Chondrocyte (in vitro differentiated cells): ENCODE results near the gene MBD4. TPM values are rescaled to one million over a fixed set of nuclear protein-coding genes. Genes with fewer than 3 reads are reported as not detected.
"Not testable (repeated sequence)": the region's sequence is repeated elsewhere in the genome, so short reads cannot be mapped to it uniquely, and the experiment has no call there.

Experiments
- DNase-seq: peaks from one replicate; pipeline ENCODE4 v3.0.0; 2021; ENCODE audit warnings: mixed read lengths, low spot score
- H3K27ac Mint-ChIP-seq: one replicate; pipeline ENCODE4 v1.8.0; 2021; ENCODE audit warnings: mild to moderate bottlenecking, moderate library complexity, mixed read lengths; ENCODE audit not compliant: unreplicated experiment
- H3K27me3 Mint-ChIP-seq: 2 replicates; pipeline ENCODE4 v1.8.0; 2021; ENCODE audit warnings: low read depth, mixed read lengths
- H3K36me3 Mint-ChIP-seq: 2 replicates; pipeline ENCODE4 v1.8.0; 2021; ENCODE audit warnings: low read depth, mixed read lengths
- H3K4me1 Mint-ChIP-seq: 2 replicates; pipeline ENCODE4 v1.8.0; 2021; ENCODE audit warnings: low read depth, mild to moderate bottlenecking, mixed read lengths
- H3K4me3 Mint-ChIP-seq: one replicate; pipeline ENCODE4 v1.8.0; 2021; ENCODE audit warnings: mild to moderate bottlenecking, moderate library complexity, mixed read lengths; ENCODE audit not compliant: unreplicated experiment
- H3K9me3 Mint-ChIP-seq: 2 replicates; pipeline ENCODE4 v1.8.0; 2021; ENCODE audit warnings: low read depth, mixed read lengths
- CTCF ChIP-seq: fragments of 200-600 bp; sonication (generic); IDR thresholded peaks from 2 replicates; pipeline ENCODE4 v1.5.0; 2021; ENCODE audit warnings: antibody characterized with exemption, mild to moderate bottlenecking, moderate library complexity
- total RNA-seq: library from RNA; stranded (reverse); gene quantifications from 3 replicates; pipeline ENCODE4 v1.2.1, GENCODE V29; 2021

Gene MBD4
- total RNA-seq, 1 donor from 2014 or later: 20.6 TPM

GRCh38 chr3:129393271-129393670 lies 46.5 kb downstream of the MBD4 start:
- H3K27ac Mint-ChIP-seq: no peak overlapping the region
- TF ChIP-seq CTCF: no peak
- H3K9me3 Mint-ChIP-seq: no peaks in the 10 kb centered on the region
- no peak overlapping the region for H3K4me3 Mint-ChIP-seq
- no peaks in the 10 kb centered on the region for H3K27me3 Mint-ChIP-seq
- H3K36me3 Mint-ChIP-seq: peaks cover 12% of the 10 kb centered on the region
- DNase-seq: no peak
- H3K4me1 Mint-ChIP-seq: peaks cover 32% of the 10 kb centered on the region

DNA sequence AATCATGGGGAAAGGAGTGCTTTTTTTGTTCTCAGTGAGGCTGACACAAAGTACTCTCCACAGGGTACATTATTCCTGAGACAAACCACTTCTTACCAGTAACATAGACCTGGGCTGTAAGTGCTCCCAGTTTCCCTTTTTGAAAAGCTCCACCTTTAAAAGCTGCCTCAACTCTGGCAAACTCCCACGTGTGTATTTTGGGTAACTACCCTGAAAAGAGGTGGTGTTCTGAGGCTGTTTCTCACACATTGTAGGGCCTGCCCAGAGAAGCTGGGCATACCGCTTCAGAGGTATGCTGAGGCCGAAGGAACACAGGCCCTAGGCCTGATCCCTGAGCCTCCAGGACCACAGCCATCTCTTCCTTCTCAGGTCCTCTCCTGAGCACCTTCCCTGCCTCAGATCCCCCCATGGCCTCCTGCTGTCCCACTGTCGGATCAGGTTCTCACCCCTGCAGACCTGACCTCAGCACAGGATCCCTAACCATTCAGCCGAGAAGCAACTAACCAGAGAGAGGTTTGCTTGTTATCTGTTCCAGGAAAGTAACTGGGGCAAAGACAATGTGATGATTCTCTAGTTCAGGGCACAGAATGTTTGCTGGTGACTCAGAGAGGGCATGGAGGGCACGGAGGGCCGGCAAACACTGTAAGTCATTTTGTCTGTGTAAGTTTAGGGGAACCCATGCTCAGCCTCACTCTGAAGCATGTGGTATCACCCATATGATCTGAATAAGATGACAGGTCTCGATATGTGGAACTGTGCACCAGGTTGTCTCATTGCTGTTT lies 47.5 kb downstream of the MBD4 start:
- Mint-ChIP-seq H3K4me1 (peaks cover 28% of the 10 kb centered on the region), H3K36me3 (peaks cover 14% of the 10 kb centered on the region)
- H3K27me3 Mint-ChIP-seq, H3K4me3 Mint-ChIP-seq, H3K9me3 Mint-ChIP-seq, H3K27ac Mint-ChIP-seq, DNase-seq: not testable (repeated sequence)

- not testable (repeated sequence) for H3K4me3 Mint-ChIP-seq, DNase-seq, H3K27me3 Mint-ChIP-seq, H3K27ac Mint-ChIP-seq, H3K9me3 Mint-ChIP-seq
- Mint-ChIP-seq H3K4me1 (peaks cover 25% of the 10 kb centered on the region), H3K36me3 (peaks cover 16% of the 10 kb centered on the region)
Measured at GRCh38 chr3:129391583-129391982, 48.2 kb downstream of the MBD4 start.

DNA sequence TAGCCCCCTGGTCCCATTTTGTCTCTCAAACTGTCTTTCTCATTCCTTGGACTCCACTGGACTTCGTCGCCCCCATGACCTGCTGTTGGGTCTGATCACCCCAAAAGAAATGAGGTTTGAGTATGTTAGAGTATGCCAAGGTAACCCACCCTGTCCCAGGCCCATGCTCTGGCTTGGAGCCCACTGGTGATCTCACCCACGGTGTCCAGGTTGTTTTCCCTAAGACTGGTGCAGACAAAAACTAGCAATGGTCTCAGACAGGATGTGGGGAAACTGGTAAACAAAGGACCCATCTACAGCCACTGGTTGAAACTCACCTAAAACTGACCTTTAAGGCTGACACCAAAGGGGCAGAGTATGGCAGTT lies 50.2 kb downstream of the MBD4 start:
- peaks cover 16% of the 10 kb centered on the region for H3K36me3 Mint-ChIP-seq
- H3K4me3 Mint-ChIP-seq: no peak overlapping the region
- peak overlapping the region; percentile 85 for H3K27ac Mint-ChIP-seq

GRCh38 chr3:129388791-129389571 lies 50.8 kb downstream of the MBD4 start:
- peaks cover 16% of the 10 kb centered on the region for H3K36me3 Mint-ChIP-seq
- not testable (repeated sequence) for H3K4me3 Mint-ChIP-seq, H3K9me3 Mint-ChIP-seq, DNase-seq, H3K27me3 Mint-ChIP-seq
- H3K27ac Mint-ChIP-seq: peak overlapping the region; percentile 85
- peaks cover 21% of the 10 kb centered on the region for H3K4me1 Mint-ChIP-seq

More for the DNA sequence above, 50.2 kb downstream of the MBD4 start:
- peaks cover 21% of the 10 kb centered on the region for H3K4me1 Mint-ChIP-seq
- no peaks in the 10 kb centered on the region for H3K27me3 Mint-ChIP-seq
- no peaks in the 10 kb centered on the region for H3K9me3 Mint-ChIP-seq
- TF ChIP-seq CTCF: no peak
- DNase-seq: no peak

GRCh38 chr3:129387487-129387886 lies 52.3 kb downstream of the MBD4 start:
- no peak for DNase-seq
- Mint-ChIP-seq H3K27ac (no peak overlapping the region), H3K4me1 (peaks cover 24% of the 10 kb centered on the region), H3K9me3 (no peaks in the 10 kb centered on the region), H3K36me3 (peaks cover 12% of the 10 kb centered on the region), H3K27me3 (no peaks in the 10 kb centered on the region), H3K4me3 (no peak overlapping the region)
- TF ChIP-seq CTCF: no peak
